Mucosa of rectum (tissue), 2 donors: Measurements from ENCODE around the gene KIAA0232.
A peak's percentile ranks its signal among the peaks of the same experiment; 100 is the strongest.

Source experiments
- H3K27ac ChIP-seq, 2 donors: one replicate each; pipeline ENCODE4 v1.7.0; 2013; ENCODE audit warnings: inconsistent platforms in 2 of 2, low read depth in 2 of 2, low read length in 2 of 2
- H3K27me3 ChIP-seq, 2 donors: one replicate each; pipeline ENCODE4 v1.7.0; 2013; ENCODE audit warnings: low read length in 2 of 2; ENCODE audit not compliant: control insufficient read depth in 2 of 2, insufficient read depth in 2 of 2
- H3K36me3 ChIP-seq, 2 donors: one replicate each; pipeline ENCODE4 v1.7.0; 2013; ENCODE audit warnings: low read length in 2 of 2; ENCODE audit not compliant: control insufficient read depth in 2 of 2, insufficient read depth in 2 of 2
- H3K4me1 ChIP-seq, 2 donors: one replicate each; pipeline ENCODE4 v1.7.0; 2013; ENCODE audit warnings: low read length in 2 of 2, mild to moderate bottlenecking in 1 of 2; ENCODE audit not compliant: control insufficient read depth in 2 of 2, insufficient read depth in 2 of 2
- H3K4me3 ChIP-seq, 2 donors: one replicate each; pipeline ENCODE4 v1.7.0; 2013; ENCODE audit warnings: low read length in 2 of 2
- H3K9ac ChIP-seq, 2 donors: one replicate each; pipeline ENCODE4 v1.7.0; 2013; ENCODE audit warnings: low read length in 2 of 2, low read depth in 1 of 2, mild to moderate bottlenecking in 1 of 2
- H3K9me3 ChIP-seq, 2 donors: one replicate each; pipeline ENCODE4 v1.7.0; 2013; ENCODE audit warnings: low read length in 2 of 2; ENCODE audit not compliant: control insufficient read depth in 2 of 2
- donor health status: healthy.
- donor health status: Normal muscosa, but diverticular disease.

Gene KIAA0232

GRCh38 chr4:6782147-6782845 is at the start of gene KIAA0232:
Gene KIAA0232 (plus strand): TSS chr4:6782727. CDS start chr4:6824454, 41,727 bp downstream.
- H3K4me3 ChIP-seq = peak within 1 kb of the TSS; percentile 85 to 91
- no peaks in the 10 kb centered on the region for H3K27me3 ChIP-seq
- peak within 1 kb of the TSS; percentile 88 to 97 for H3K9ac ChIP-seq
- H3K27ac ChIP-seq = peak within 1 kb of the TSS; percentile 98 to 99
- no peaks in the 10 kb centered on the region for H3K9me3 ChIP-seq
- peaks cover 19 to 25% of the 10 kb centered on the region in 2 donors for H3K4me1 ChIP-seq
- H3K36me3 ChIP-seq = no peaks in the 10 kb centered on the region

GRCh38 chr4:6733358-6734164 is 49.0 kb upstream of the KIAA0232 start:
- Histone ChIP-seq H3K9ac (no peak overlapping the region), H3K36me3 (no peaks in the 10 kb centered on the region), H3K4me3 (no peak overlapping the region), H3K27me3 (no peaks in the 10 kb centered on the region), H3K9me3 (no peaks in the 10 kb centered on the region), H3K27ac (no peak overlapping the region), H3K4me1 (no peaks in the 10 kb centered on the region)

- H3K27ac ChIP-seq = no peak overlapping the region
- no peaks in the 10 kb centered on the region for H3K36me3 ChIP-seq
- H3K9ac ChIP-seq = no peak overlapping the region
- H3K4me3 ChIP-seq = no peak overlapping the region
- no peaks in the 10 kb centered on the region for H3K27me3 ChIP-seq
- no peaks in the 10 kb centered on the region for H3K9me3 ChIP-seq
- no peaks in the 10 kb centered on the region for H3K4me1 ChIP-seq
Observed at GRCh38 chr4:6734165-6734786, 48.3 kb upstream of the KIAA0232 start.

- H3K9me3 ChIP-seq = no peaks in the 10 kb centered on the region
- no peak overlapping the region for H3K27ac ChIP-seq
- H3K4me1 ChIP-seq = no peaks in the 10 kb centered on the region
- H3K9ac ChIP-seq = no peak overlapping the region
- no peak overlapping the region for H3K4me3 ChIP-seq
- H3K27me3 ChIP-seq = no peaks in the 10 kb centered on the region
- no peaks in the 10 kb centered on the region for H3K36me3 ChIP-seq
Observed at GRCh38 chr4:6739920-6740319, 42.6 kb upstream of the KIAA0232 start.

GRCh38 chr4:6740347-6740746 is 42.2 kb upstream of the KIAA0232 start:
- H3K4me3 ChIP-seq = no peak overlapping the region
- H3K36me3 ChIP-seq = no peaks in the 10 kb centered on the region
- no peak overlapping the region for H3K27ac ChIP-seq
- H3K9ac ChIP-seq = no peak overlapping the region
- no peaks in the 10 kb centered on the region for H3K27me3 ChIP-seq
- no peaks in the 10 kb centered on the region for H3K4me1 ChIP-seq
- H3K9me3 ChIP-seq = no peaks in the 10 kb centered on the region

GRCh38 chr4:6742507-6742906 is 40.0 kb upstream of the KIAA0232 start:
- Histone ChIP-seq H3K9ac (no peak overlapping the region), H3K36me3 (no peaks in the 10 kb centered on the region), H3K9me3 (no peaks in the 10 kb centered on the region), H3K27me3 (no peaks in the 10 kb centered on the region), H3K4me1 (peaks cover 9 to 17% of the 10 kb centered on the region in 2 donors), H3K4me3 (no peak overlapping the region), H3K27ac (no peak overlapping the region)

- no peak overlapping the region for H3K27ac ChIP-seq
- H3K4me1 ChIP-seq = peaks cover 14 to 22% of the 10 kb centered on the region in 2 donors
- H3K27me3 ChIP-seq = no peaks in the 10 kb centered on the region
- no peak overlapping the region for H3K9ac ChIP-seq
- no peaks in the 10 kb centered on the region for H3K9me3 ChIP-seq
- H3K4me3 ChIP-seq = no peak overlapping the region
- H3K36me3 ChIP-seq = no peaks in the 10 kb centered on the region
Observed at GRCh38 chr4:6742989-6743388, 39.5 kb upstream of the KIAA0232 start.

GRCh38 chr4:6746721-6747293 is 35.7 kb upstream of the KIAA0232 start:
- Histone ChIP-seq H3K9me3 (no peaks in the 10 kb centered on the region), H3K4me3 (peak overlapping the region; percentile 20 to 34), H3K36me3 (no peaks in the 10 kb centered on the region), H3K4me1 (peaks cover 47 to 53% of the 10 kb centered on the region in 2 donors), H3K27me3 (no peaks in the 10 kb centered on the region), H3K9ac (peak overlapping the region; percentile 49 to 53), H3K27ac (peak overlapping the region; percentile 94 to 97)

GRCh38 chr4:6747294-6748051 is 35.1 kb upstream of the KIAA0232 start:
- Histone ChIP-seq H3K4me1 (peaks cover 49 to 54% of the 10 kb centered on the region in 2 donors), H3K27me3 (no peaks in the 10 kb centered on the region), H3K9me3 (no peaks in the 10 kb centered on the region), H3K4me3 (peak overlapping the region; percentile 31 to 38), H3K27ac (peak overlapping the region; percentile 94 to 97), H3K36me3 (no peaks in the 10 kb centered on the region), H3K9ac (peak overlapping the region; percentile 53 to 60)
